ENCODE data around the gene MRPL20.

MRPL20 gene

DNA sequence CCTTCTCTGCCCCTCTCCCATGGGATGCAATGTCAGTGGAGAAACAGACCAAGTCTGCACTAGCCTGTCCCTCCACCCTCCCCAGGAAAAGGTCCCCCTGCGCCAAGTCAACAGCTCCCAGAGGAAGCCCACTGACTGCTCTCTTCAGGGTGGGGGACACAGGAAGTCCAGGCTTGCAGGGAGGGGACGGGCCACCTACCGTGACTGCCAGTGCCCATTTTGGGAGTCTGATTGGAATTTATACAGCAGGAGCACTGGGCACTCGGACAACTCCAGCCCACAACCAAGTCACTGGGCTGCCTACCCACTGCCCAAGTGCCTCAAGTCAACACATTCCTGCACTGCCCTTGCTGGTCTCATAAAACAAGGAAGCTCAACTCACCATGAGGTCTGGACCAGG, 14.1 kb downstream of the MRPL20 start:
- Histone ChIP-seq H3K4me3 (ENCODE audit: low read depth, low read length) (no peak overlapping the region), H3K36me3 (ENCODE audit: control insufficient read depth, insufficient read depth, low read length) (no peaks in the 10 kb centered on the region), H3K27me3 (ENCODE audit: control insufficient read depth, insufficient read depth, low read length) (no peaks in the 10 kb centered on the region), H3K27ac (no peak overlapping the region), H3K4me2 (ENCODE audit: low read length) (no peak overlapping the region), H3K9ac (no peak overlapping the region), H3K9me3 (ENCODE audit: control insufficient read depth, low read length) (no peaks in the 10 kb centered on the region), H2AFZ (no peak overlapping the region), H3K79me2 (peaks cover 8% of the 10 kb centered on the region), H3K4me1 (no peaks in the 10 kb centered on the region)
- TF ChIP-seq, protein P1, sequence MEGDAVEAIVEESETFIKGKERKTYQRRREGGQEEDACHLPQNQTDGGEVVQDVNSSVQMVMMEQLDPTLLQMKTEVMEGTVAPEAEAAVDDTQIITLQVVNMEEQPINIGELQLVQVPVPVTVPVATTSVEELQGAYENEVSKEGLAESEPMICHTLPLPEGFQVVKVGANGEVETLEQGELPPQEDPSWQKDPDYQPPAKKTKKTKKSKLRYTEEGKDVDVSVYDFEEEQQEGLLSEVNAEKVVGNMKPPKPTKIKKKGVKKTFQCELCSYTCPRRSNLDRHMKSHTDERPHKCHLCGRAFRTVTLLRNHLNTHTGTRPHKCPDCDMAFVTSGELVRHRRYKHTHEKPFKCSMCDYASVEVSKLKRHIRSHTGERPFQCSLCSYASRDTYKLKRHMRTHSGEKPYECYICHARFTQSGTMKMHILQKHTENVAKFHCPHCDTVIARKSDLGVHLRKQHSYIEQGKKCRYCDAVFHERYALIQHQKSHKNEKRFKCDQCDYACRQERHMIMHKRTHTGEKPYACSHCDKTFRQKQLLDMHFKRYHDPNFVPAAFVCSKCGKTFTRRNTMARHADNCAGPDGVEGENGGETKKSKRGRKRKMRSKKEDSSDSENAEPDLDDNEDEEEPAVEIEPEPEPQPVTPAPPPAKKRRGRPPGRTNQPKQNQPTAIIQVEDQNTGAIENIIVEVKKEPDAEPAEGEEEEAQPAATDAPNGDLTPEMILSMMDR (IDR thresholded peaks at IDR 0.05): no peak

DNA sequence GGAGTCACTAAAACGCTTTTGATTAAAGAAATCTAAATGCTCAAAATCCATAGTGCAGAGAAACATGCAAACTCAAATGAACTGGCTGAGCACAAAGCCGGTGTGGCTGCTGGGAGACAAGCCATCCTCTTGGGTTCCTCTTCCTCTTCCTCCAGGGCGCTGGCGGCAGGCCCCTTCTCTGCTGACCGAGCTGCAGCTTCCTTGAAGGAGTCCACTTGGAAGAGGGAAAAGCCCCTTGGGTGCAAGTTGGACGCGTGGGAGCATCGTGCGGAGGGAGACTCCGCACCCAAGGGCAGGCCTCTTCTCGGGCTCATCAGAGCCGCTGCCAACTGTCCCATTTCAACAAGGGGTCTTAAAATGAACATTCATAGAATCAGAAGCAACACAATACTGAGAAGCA, 15.9 kb downstream of the MRPL20 start:
- Histone ChIP-seq H3K4me1 (no peaks in the 10 kb centered on the region), H3K9ac (no peak overlapping the region), H2AFZ (no peak overlapping the region), H3K27ac (no peak overlapping the region), H3K4me2 (ENCODE audit: low read length) (no peak overlapping the region), H3K79me2 (peaks cover 4% of the 10 kb centered on the region), H3K27me3 (ENCODE audit: control insufficient read depth, insufficient read depth, low read length) (no peaks in the 10 kb centered on the region), H3K9me3 (ENCODE audit: control insufficient read depth, low read length) (no peaks in the 10 kb centered on the region), H3K4me3 (ENCODE audit: low read depth, low read length) (no peak overlapping the region), H3K36me3 (ENCODE audit: control insufficient read depth, insufficient read depth, low read length) (no peaks in the 10 kb centered on the region)
- TF ChIP-seq, protein P1 (IDR thresholded peaks at IDR 0.05): no peak

- Histone ChIP-seq H3K4me2 (ENCODE audit: low read length) (no peak overlapping the region), H3K27ac (no peak overlapping the region), H3K36me3 (ENCODE audit: control insufficient read depth, insufficient read depth, low read length) (no peaks in the 10 kb centered on the region), H3K79me2 (peaks cover 4% of the 10 kb centered on the region), H2AFZ (no peak overlapping the region), H3K9me3 (ENCODE audit: control insufficient read depth, low read length) (no peaks in the 10 kb centered on the region), H3K9ac (no peak overlapping the region), H3K4me3 (ENCODE audit: low read depth, low read length) (no peak overlapping the region), H3K27me3 (ENCODE audit: control insufficient read depth, insufficient read depth, low read length) (no peaks in the 10 kb centered on the region), H3K4me1 (no peaks in the 10 kb centered on the region)
- TF ChIP-seq, protein P1 (IDR thresholded peaks at IDR 0.05): no peak
These were observed 16.4 kb downstream of the MRPL20 start for GRCh38 chr1:1390675-1391074.

DNA sequence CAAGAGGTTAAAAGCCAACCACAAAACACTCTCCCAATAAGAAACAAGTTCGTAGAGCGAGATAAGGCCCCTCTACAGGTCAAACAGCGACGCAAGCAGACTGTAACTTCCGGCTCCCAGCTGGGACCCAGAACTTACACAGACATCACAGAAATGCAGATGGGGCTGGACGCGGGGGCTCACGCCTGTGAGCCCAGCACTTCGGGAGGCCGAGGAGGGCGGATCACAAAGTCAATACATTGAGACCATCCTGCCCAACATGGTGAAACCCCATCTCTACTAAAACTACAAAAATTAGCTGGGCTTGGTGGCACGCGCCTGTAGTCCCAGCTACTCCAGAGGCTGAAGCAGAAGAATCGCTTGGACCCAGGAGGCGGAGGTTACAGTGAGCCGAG, 19.0 kb downstream of the MRPL20 start:
- Histone ChIP-seq H3K4me3 (ENCODE audit: low read depth, low read length) (no peak overlapping the region), H3K27ac (no peak overlapping the region), H3K4me2 (ENCODE audit: low read length) (no peak overlapping the region), H3K79me2 (peaks cover 4% of the 10 kb centered on the region), H3K9ac (no peak overlapping the region), H2AFZ (no peak overlapping the region), H3K9me3 (ENCODE audit: control insufficient read depth, low read length) (no peaks in the 10 kb centered on the region), H3K27me3 (ENCODE audit: control insufficient read depth, insufficient read depth, low read length) (no peaks in the 10 kb centered on the region), H3K36me3 (ENCODE audit: control insufficient read depth, insufficient read depth, low read length) (no peaks in the 10 kb centered on the region), H3K4me1 (no peaks in the 10 kb centered on the region)
- TF ChIP-seq, protein P1 (IDR thresholded peaks at IDR 0.05): no peak
